Activated naive CD4-positive, alpha-beta T cell (primary cell): ENCODE measurements around the gene KASH5.
"Not testable (repeated sequence)": the region's sequence is repeated elsewhere in the genome, so short reads cannot be mapped to it uniquely, and the experiment has no call there.

ENCODE experiments used
- DNase-seq, 4 experiments: peaks; one replicate each; lab custom pipeline; 2025; lab: John Stamatoyannopoulos, UW

KASH5 gene

DNA sequence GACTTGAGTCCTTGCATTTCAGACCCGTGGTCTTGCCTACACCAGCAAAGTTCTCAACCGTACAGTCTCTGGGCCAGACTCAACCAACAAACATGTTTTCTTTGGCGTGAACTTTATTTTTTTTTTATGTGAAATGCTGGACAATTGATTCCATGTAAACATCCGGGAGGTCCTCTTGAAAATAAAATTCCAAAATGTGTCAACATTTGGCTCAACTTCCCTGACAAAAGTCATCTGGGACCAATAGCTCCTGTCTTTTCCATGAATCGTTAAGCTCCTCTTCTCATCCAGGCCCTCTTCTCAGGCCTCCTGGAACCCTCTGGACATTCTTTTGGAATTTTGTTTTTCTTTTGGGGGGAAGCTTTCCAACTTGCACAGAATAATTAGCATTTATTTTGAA, 67.7 kb downstream of the KASH5 start:
- no peak for DNase-seq

DNA sequence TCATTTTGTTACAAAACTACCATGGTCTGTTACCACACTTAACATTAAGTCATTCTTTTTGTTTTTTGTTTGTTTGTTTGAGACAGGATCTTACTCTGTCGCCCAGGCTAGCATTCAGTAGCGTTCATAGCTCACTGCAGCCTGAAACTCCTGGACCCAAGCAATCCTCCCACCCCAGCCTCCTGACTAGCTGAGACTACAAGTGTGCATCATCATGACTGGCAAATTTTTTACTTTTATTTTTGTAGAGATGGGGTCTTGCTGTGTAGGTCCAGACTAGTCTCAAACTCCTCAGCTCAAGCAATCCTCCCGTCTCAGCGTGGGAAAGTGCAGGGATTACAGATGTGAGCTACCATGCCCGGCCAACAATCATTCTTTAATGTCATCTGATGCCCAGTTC, 68.3 kb downstream of the KASH5 start:
- DNase-seq, result no peak

DNA sequence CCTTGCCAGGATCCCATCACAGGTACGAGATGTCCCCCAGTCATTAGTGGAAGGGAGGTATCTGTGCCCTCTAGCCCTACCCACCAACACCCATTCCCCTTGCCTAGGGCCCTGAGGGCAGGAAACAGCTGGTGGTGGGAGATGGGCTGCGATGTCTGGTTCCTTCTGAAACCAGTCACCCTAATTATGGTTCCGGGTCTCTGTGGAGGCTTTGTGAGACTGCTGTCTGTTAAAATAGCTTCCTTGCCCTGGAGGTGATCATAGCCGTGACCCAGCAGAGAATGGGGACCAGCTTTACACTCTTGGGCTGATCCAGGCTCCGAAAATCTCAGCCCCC, 70.5 kb downstream of the KASH5 start:
- DNase-seq, result no peak

DNA sequence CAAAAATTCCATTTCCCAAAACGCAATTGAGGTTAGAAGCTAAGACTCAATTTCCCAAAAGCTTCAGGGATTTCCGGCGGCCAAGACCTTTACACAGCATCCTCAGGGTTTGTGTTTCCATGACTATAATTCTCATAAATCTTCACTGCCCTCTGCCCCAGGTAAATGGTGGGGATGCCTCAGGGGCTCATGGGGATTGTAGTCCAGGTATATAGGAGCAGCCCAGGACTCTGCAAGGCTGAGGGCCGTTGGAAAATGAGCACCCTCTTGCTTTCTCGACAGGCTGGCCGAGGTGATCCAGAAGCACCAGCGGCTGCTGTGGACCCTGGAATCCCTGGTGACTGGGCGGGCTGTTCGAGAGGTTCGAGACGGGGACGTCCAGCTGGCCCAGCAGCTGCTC, 71.3 kb downstream of the KASH5 start:
- DNase-seq, result no peak

DNA sequence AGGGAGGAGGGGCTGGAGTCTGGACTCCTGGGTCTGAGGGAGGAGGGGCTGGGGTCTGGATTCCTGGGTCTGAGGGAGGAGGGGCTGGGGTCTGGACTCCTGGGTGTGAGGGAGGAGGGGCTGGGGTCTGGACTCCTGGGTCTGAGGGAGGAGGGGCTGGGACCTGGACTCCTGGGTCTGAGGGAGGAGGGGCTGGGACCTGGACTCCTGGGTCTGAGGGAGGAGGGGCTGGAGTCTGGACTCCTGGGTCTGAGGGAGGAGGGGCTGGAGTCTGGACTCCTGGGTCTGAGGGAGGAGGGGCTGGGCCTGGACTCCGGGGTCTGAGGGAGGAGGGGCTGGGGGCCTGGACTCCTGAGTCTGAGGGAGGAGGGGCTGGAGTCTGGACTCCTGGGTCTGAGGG, 73.1 kb downstream of the KASH5 start:
- DNase-seq, result not testable (repeated sequence)

DNA sequence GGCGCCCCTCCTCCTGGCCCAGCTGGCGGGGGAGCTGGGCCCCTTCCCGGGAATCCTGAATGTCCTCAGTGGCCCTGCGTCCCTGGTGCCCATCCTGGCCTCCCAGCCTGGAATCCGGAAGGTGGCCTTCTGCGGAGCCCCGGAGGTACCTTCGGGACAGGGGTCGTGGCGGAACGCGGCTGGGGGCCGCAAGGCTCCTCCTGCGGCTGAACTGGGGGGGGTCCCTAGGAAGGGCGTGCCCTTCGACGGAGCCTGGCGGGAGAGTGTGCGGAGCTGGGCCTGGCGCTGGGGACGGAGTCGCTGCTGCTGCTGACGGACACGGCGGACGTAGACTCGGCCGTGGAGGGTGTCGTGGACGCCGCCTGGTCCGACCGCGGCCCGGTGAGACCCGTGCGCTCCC, 73.6 kb downstream of the KASH5 start:
- DNase-seq, result no peak

DNA sequence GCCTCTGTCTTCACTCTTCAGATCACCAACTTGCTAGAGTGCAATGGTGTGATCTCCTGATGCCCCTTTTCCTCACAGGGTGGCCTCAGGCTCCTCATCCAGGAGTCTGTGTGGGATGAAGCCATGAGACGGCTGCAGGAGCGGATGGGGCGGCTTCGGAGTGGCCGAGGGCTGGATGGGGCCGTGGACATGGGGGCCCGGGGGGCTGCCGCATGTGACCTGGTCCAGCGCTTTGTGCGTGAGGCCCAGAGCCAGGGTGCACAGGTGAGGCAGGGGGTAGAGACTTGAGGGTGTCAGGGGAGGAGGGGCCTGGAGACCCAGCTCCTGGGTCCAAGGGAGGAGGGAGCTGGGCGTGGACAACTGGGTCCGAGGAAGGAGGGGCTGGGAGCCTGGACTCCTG, 74.4 kb downstream of the KASH5 start:
- no peak for DNase-seq

DNA sequence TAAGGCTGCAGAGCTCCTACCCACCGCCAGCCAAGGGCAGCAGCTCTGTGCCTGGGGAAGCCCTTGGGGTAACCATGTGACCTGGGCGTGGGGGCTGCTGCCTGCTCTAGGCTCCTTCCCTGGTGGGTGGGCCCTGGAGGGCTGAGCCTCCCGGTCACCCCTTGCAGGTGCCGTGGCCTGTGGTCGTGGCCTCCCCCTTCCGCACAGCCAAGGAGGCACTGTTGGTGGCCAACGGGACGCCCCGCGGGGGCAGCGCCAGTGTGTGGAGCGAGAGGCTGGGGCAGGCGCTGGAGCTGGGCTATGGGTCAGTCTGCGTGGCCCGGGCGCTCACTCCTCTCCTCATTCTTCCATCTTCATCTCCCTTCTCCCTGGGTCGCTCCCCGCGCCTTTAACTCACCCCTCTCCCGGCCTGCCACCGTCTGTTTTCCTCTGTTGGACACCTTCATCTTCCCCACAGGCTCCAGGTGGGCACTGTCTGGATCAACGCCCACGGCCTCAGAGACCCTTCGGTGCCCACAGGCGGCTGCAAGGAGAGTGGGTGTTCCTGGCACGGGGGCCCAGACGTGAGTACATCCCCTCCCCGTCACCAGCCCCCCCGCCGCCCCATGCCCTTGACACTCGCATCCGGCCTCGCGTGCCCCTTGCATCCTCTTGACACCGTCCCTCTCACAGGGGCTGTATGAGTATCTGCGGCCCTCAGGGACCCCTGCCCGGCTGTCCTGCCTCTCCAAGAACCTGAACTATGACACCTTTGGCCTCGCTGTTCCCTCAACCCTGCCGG, 76.1 kb downstream of the KASH5 start:
- no peak for DNase-seq

DNA sequence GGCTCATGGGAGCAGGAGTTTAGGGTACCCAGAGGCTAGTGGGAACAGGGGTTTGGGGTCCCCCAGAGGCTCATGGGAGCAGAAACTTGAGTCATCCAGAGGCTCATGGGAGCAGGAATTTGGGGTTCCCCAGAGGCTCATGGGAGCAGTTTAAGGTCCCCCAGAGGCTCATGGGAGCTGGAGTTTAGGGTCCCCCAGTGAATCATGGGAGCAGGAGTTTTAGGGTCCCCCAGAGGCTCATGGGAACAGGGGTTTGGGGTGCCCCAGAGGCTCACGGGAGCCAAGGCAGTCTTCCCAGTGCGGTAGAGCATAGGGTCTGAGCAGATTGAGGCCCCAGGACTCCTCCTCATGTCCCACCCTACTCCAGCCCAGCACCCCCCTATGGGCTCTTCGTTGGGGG, 77.3 kb downstream of the KASH5 start:
- no peak for DNase-seq
